ENCODE data around the gene CLEC16A.
"Not testable (repeated sequence)": the region's sequence is repeated elsewhere in the genome, so short reads cannot be mapped to it uniquely, and the experiment has no call there.

The CLEC16A gene

GRCh38 chr16:11092788-11093571, 148.6 kb downstream of the CLEC16A start:
- DNase-seq (ENCODE audit: insufficient read length, low spot score) (no peak), FAIRE-seq (no peak)

GRCh38 chr16:11093572-11094074, 149.3 kb downstream of the CLEC16A start:
- FAIRE-seq: no peak
- no peak for DNase-seq (ENCODE audit: insufficient read length, low spot score)

- FAIRE-seq: no peak
- DNase-seq (ENCODE audit: insufficient read length, low spot score): no peak
Measured at GRCh38 chr16:11094075-11094856, 149.9 kb downstream of the CLEC16A start.

- DNase-seq (ENCODE audit: insufficient read length, low spot score): no peak
- no peak for FAIRE-seq
Measured at GRCh38 chr16:11094857-11095565, 150.6 kb downstream of the CLEC16A start.

GRCh38 chr16:11095935-11096334, 151.6 kb downstream of the CLEC16A start:
- FAIRE-seq: no peak

GRCh38 chr16:11097094-11097786, 152.9 kb downstream of the CLEC16A start:
- DNase-seq (ENCODE audit: insufficient read length, low spot score) (no peak), FAIRE-seq (no peak)

More at GRCh38 chr16:11095935-11096334, 151.6 kb downstream of the CLEC16A start:
- no peak for DNase-seq (ENCODE audit: insufficient read length, low spot score)

GRCh38 chr16:11097787-11098167, 153.4 kb downstream of the CLEC16A start:
- no peak for DNase-seq (ENCODE audit: insufficient read length, low spot score)
- no peak for FAIRE-seq

- FAIRE-seq (no peak), DNase-seq (ENCODE audit: insufficient read length, low spot score) (no peak)
Measured at GRCh38 chr16:11098601-11099390, 154.4 kb downstream of the CLEC16A start.

GRCh38 chr16:11099672-11100205, 155.4 kb downstream of the CLEC16A start:
- DNase-seq (ENCODE audit: insufficient read length, low spot score) (no peak), FAIRE-seq (no peak)

- FAIRE-seq (no peak), DNase-seq (ENCODE audit: insufficient read length, low spot score) (peak; percentile 67)
Measured at GRCh38 chr16:11100239-11100750, 155.9 kb downstream of the CLEC16A start.

GRCh38 chr16:11101283-11101682, 156.9 kb downstream of the CLEC16A start:
- DNase-seq (ENCODE audit: insufficient read length, low spot score) (no peak), FAIRE-seq (no peak)

GRCh38 chr16:11101695-11102522, 157.5 kb downstream of the CLEC16A start:
- FAIRE-seq (no peak), DNase-seq (ENCODE audit: insufficient read length, low spot score) (no peak)

GRCh38 chr16:11102523-11102898, 158.1 kb downstream of the CLEC16A start:
- DNase-seq (ENCODE audit: insufficient read length, low spot score) (no peak), FAIRE-seq (no peak)

GRCh38 chr16:11103301-11103700, 158.9 kb downstream of the CLEC16A start:
- not testable (repeated sequence) for DNase-seq (ENCODE audit: insufficient read length, low spot score); FAIRE-seq

- FAIRE-seq (no peak), DNase-seq (ENCODE audit: insufficient read length, low spot score) (no peak)
Measured at GRCh38 chr16:11104168-11105037, 160.0 kb downstream of the CLEC16A start.

- FAIRE-seq: peak; percentile 62
Measured at GRCh38 chr16:11105038-11105903, 160.9 kb downstream of the CLEC16A start.

More at GRCh38 chr16:11105038-11105903, 160.9 kb downstream of the CLEC16A start:
- DNase-seq (ENCODE audit: insufficient read length, low spot score): peak; percentile 79
